ENCODE measurements around the gene SPOCK2. TPM values are rescaled to one million over a fixed set of nuclear protein-coding genes. Genes with fewer than 3 reads are reported as not detected.

The SPOCK2 gene
- total RNA-seq, 1 donor = 488 TPM

DNA sequence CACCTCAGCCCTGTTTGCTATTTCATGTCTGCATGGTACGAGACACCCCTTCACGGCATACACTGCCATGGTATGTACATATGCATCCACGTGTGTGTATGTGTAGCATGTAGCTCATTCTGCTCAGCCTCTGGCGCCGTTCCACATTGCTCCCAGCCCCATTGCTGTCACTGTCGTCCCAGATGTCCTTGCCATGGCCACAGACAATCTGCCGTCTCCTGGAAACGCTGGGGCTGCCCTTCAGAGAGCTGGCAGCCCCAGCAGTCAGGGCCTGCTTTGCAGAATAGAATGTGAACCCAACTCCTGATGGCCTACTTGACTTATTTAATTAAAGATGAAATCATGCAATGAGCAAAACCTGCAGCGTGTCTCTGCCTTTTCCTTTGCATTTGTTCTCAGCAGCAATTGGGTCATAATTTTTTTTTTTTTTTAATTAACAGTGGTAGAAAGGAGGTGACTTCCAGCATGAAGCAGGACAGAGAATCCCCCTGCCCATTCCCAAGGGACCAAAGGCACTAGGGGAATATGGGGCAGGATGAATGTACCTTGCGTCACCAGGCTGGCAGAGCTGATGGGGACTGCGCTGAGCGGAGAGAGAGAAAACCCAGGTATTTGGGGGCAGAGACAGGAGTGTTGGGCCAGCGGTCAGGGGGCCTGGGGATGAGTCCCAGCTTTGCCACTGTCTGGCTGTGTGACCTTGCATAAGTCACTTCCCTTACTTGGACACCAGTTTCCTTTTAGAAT lies 75.0 kb downstream of the SPOCK2 start:
- H3K4me3 ChIP-seq (ENCODE audit: low read length) = no peak overlapping the region
- no peaks in the 10 kb centered on the region for H3K27me3 ChIP-seq (ENCODE audit: insufficient read depth, low read length)
- H3K4me1 ChIP-seq (ENCODE audit: insufficient read depth, low read length) = no peaks in the 10 kb centered on the region
- H3K9me3 ChIP-seq (ENCODE audit: low read depth, low read length) = no peaks in the 10 kb centered on the region

DNA sequence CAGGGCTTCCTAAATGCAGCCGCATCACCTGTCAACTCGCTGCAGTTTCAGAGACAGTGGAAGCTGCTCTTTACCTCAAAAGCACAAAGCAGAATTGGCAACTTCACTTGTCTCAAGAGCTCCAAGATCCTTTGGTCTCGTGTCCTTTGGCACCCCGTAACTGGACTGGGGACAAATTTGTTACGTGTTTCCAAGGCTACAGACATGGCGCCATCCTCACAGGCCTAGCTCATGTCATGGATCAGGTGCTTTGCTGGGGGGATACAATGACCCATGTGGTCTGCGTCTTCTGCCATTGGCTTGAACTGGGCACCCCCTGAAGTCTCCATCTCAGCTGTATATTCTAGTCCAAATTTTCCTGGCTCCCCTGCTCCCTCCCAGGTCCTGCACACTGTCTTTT lies 75.6 kb downstream of the SPOCK2 start:
- Histone ChIP-seq H3K9me3 (ENCODE audit: low read depth, low read length) (no peaks in the 10 kb centered on the region), H3K4me1 (ENCODE audit: insufficient read depth, low read length) (no peaks in the 10 kb centered on the region), H3K4me3 (ENCODE audit: low read length) (no peak overlapping the region), H3K27me3 (ENCODE audit: insufficient read depth, low read length) (no peaks in the 10 kb centered on the region)

DNA sequence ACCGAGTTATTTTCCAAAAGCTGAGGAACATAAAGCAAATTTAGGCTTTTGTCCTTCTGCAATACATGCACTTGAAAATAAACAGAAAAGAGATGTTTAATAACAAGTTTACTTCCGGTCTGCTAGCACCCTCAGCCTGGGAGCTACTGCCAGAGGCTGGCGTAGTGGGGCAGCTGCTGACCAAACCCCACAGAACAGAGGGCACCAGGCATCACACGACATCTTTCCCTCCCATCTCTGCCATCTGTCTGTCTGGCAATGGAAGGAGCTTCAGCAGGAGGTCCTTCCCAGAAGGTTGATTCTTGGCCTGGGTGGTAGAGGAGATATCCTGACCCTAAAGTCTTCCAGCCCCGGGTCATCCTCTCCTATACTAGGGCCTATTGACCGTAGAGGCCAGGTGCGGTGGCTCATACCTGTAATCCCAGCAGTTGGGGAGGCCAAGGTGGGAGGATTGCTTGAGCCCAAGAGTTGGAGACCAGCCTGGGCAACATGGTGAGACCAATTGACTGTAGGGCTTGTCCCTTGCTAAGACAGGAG lies 76.3 kb downstream of the SPOCK2 start:
- Histone ChIP-seq H3K4me1 (ENCODE audit: insufficient read depth, low read length) (no peaks in the 10 kb centered on the region), H3K27me3 (ENCODE audit: insufficient read depth, low read length) (no peaks in the 10 kb centered on the region), H3K9me3 (ENCODE audit: low read depth, low read length) (no peaks in the 10 kb centered on the region), H3K4me3 (ENCODE audit: low read length) (no peak overlapping the region)

DNA sequence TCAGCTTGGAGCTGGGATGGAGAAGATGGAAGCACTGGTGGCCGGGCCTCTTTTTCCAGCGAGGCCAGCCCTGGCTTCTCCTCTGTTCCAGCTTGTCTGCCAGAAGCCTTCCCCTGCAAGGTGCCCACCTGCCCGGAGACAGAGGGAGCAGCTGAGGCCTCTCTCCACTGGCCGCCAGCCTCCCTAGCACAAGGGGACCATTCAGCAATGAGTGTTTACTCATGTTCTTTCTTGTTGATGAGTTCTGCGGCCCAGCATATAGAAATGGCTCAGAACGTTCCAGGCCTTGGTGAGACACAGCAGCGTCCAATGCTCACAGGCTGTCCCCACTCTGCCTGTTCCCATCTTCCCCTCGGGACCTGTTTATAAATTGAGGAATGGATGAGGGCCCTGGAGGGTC lies 76.9 kb downstream of the SPOCK2 start:
- H3K27me3 ChIP-seq (ENCODE audit: insufficient read depth, low read length) = no peaks in the 10 kb centered on the region
- no peaks in the 10 kb centered on the region for H3K4me1 ChIP-seq (ENCODE audit: insufficient read depth, low read length)
- no peaks in the 10 kb centered on the region for H3K9me3 ChIP-seq (ENCODE audit: low read depth, low read length)
- H3K4me3 ChIP-seq (ENCODE audit: low read length) = no peak overlapping the region

DNA sequence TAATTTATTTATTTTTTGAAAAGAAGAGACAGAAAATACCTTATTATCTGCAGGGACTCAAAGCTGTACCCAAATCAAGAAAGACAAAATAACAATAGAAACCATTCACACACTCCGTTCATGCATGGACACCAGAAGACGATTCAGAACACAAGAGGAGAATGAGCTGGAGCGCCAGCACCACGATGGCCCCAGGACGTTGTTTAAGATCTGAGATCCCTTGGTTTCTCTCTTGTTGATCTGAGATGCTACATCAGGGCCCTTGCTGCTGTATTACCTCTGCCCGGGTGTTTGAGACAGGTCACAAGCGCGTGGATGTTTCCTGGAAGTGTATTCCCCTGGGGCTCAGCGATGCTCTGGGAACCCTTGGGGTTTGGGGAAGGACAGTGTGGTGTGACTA lies 77.3 kb downstream of the SPOCK2 start:
- no peaks in the 10 kb centered on the region for H3K9me3 ChIP-seq (ENCODE audit: low read depth, low read length)
- no peak overlapping the region for H3K4me3 ChIP-seq (ENCODE audit: low read length)

DNA sequence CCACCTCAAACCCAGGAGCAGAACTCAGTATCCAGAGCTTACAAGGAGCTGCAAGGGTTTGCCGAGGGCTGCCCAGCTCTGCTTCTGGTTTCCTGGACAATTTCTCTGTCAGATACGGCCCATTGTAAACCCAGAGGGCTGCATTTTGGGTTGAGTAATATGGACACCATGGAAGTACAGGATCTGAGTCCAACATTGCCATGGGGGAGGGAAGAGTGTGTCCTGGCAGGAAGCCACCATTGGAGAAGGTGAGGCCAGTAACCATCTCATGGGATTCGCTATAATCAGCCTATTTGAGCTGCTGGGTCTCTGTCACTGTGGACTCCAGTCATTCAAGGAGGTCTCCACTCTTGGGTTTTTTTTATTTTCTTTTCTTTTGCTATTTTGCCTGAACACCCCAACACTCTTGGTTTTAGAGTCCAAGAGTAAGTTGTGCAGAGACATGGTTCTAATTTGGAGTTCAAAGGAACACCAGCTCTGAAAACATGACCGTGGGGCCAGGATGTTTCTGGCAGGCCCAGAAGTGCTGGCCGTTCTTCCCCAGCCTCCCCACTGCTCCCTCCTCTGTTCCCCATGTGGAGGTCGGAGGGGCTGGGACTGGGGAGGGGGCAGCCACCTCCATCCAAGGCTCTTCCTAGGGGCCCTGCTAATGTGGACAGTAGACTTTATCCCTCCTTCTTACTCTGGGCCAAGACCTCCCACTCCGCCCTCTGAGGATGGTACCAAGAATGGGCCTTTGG lies 77.9 kb downstream of the SPOCK2 start:
- no peak overlapping the region for H3K4me3 ChIP-seq (ENCODE audit: low read length)
- no peaks in the 10 kb centered on the region for H3K9me3 ChIP-seq (ENCODE audit: low read depth, low read length)

More for the DNA sequence above, 77.3 kb downstream of the SPOCK2 start:
- Histone ChIP-seq H3K4me1 (ENCODE audit: insufficient read depth, low read length) (no peaks in the 10 kb centered on the region), H3K27me3 (ENCODE audit: insufficient read depth, low read length) (no peaks in the 10 kb centered on the region)

DNA sequence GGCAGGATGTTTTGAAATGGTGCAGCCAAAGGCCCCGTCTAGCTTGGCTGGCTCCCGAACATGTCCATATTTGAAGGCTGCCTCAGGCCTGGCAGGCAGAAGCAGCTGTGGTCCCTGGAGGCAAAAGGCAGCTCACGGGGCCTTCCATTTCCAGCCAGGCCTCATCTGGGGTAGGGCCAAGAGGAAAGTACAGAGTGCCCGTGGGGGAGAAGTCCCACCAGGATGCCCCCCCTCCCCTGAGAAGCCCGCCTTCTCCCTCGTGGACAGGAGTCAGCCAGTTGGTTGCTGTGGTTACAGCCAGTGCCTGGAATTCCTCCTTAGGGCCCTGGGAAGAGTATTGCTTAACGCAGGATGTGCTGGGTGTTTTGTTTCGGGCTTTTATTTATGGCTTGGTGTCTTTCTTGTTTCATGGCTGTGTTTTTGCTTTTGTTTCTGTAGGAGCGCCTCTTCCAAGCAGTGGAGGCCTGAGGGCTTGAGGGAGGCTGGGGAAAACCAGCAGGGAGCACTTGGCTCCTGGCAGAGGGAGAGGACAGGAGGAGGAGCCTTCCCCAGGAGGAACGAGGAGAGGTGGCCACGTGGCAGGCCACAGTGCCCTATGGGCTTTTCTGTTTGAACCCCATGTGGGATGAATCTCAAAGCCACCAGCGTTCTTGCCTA lies 78.8 kb downstream of the SPOCK2 start:
- H3K27me3 ChIP-seq (ENCODE audit: insufficient read depth, low read length) = no peaks in the 10 kb centered on the region
- no peaks in the 10 kb centered on the region for H3K9me3 ChIP-seq (ENCODE audit: low read depth, low read length)
- H3K4me3 ChIP-seq (ENCODE audit: low read length) = no peak overlapping the region
- no peaks in the 10 kb centered on the region for H3K4me1 ChIP-seq (ENCODE audit: insufficient read depth, low read length)

More for the DNA sequence above, 77.9 kb downstream of the SPOCK2 start:
- Histone ChIP-seq H3K27me3 (ENCODE audit: insufficient read depth, low read length) (no peaks in the 10 kb centered on the region), H3K4me1 (ENCODE audit: insufficient read depth, low read length) (no peaks in the 10 kb centered on the region)

DNA sequence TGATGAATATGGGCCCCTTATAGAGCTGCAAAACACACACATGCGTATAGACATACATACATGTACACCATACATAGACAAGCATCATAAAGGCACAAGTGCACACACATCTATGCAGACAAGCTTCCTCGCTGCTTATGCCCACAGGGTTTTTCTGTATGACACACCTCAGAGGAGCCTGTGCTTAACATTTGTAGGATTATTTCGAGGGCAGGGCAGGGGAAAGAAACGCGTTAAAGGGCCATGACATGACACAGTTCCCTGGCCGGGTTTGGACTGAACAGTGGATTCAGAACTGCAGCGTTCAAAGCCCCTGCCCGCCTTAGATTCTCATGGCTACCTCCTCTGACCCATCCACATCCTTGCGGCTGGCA lies 79.3 kb downstream of the SPOCK2 start:
- Histone ChIP-seq H3K4me3 (ENCODE audit: low read length) (no peak overlapping the region), H3K27me3 (ENCODE audit: insufficient read depth, low read length) (no peaks in the 10 kb centered on the region), H3K9me3 (ENCODE audit: low read depth, low read length) (no peaks in the 10 kb centered on the region)

More for the DNA sequence above, 79.3 kb downstream of the SPOCK2 start:
- H3K4me1 ChIP-seq (ENCODE audit: insufficient read depth, low read length) = no peaks in the 10 kb centered on the region

Other genes with a start within 250 kb of the SPOCK2 start
- 1,522 TPM for gene PSAP, start 237.3 kb downstream of the SPOCK2 start, total RNA-seq
- gene CHST3, start 124.2 kb downstream of the SPOCK2 start, total RNA-seq = under 0.01 TPM
- gene ANAPC16, start 127.5 kb upstream of the SPOCK2 start, total RNA-seq = 92.6 TPM
- gene ASCC1, start 127.7 kb upstream of the SPOCK2 start, total RNA-seq = 14.2 TPM
- gene DDIT4, start 185.4 kb upstream of the SPOCK2 start, total RNA-seq = 533 TPM